H1 (cell line): Measurements from ENCODE around the gene PDE2A. TPM values are rescaled to one million over a fixed set of nuclear protein-coding genes. Genes with fewer than 3 reads are reported as not detected.

Experiments
- CTCF ChIA-PET: fragments of 300-600 bp; sonication (Branson Sonifier 250); formaldehyde crosslinking; loops from one replicate; lab custom pipeline; 2021; ENCODE audit not compliant: partially characterized antibody; lab: Charles Lee
- POLR2A ChIA-PET: fragments of 300-600 bp; sonication (Branson Sonifier 250); formaldehyde crosslinking; loops from one replicate; lab custom pipeline; 2021; ENCODE audit warnings: inconsistent platforms; ENCODE audit not compliant: partially characterized antibody; lab: Charles Lee
- DNase-seq, 2 experiments: peaks; one replicate each; pipeline versions ENCODE4 v3.0.0 to v3.0.0-alpha.2; 2010 to 2022; ENCODE audit warnings: low spot score in 2 of 2, low read depth in 1 of 2, mixed read lengths in 1 of 2
- FAIRE-seq: peaks from 2 replicates; lab custom pipeline; 2011; peaks lifted over from hg19 to GRCh38; lab: Jason Lieb, UNC
- H2AFZ ChIP-seq: 2 replicates; pipeline ENCODE4 v1.8.1; 2012; ENCODE audit warnings: low read length, inconsistent platforms
- H2AK5ac ChIP-seq: 2 replicates; pipeline ENCODE4 v1.6.1; 2013; ENCODE audit warnings: low read depth, low read length
- H2BK120ac ChIP-seq: replicated peaks from 2 replicates; pipeline ENCODE3; 2013; ENCODE audit warnings: low read depth, low read length, inconsistent platforms
- H2BK12ac ChIP-seq: 2 replicates; pipeline ENCODE4 v1.6.1; 2013; ENCODE audit warnings: low read depth, low read length
- H2BK15ac ChIP-seq: 2 replicates; pipeline ENCODE4 v1.6.1; 2013; ENCODE audit warnings: low read length
- H2BK20ac ChIP-seq: 2 replicates; pipeline ENCODE4 v1.6.1; 2013; ENCODE audit warnings: low read length
- H2BK5ac ChIP-seq: 2 replicates; pipeline ENCODE4 v1.6.1; 2013; ENCODE audit warnings: low read depth, low read length
- H3K14ac ChIP-seq: 2 replicates; pipeline ENCODE4 v1.6.1; 2013; ENCODE audit warnings: inconsistent platforms; ENCODE audit not compliant: insufficient read length
- H3K18ac ChIP-seq: 2 replicates; pipeline ENCODE4 v1.6.1; 2013; ENCODE audit warnings: low read length; ENCODE audit errors: extremely low read depth
- H3K23ac ChIP-seq: 2 replicates; pipeline ENCODE4 v1.6.1; 2013; ENCODE audit warnings: inconsistent platforms; ENCODE audit not compliant: insufficient read length
- H3K23me2 ChIP-seq: 2 replicates; pipeline ENCODE4 v1.6.1; 2013; ENCODE audit warnings: low read depth, low read length
- H3K27ac ChIP-seq: 2 replicates; pipeline ENCODE4 v1.6.1; 2011; ENCODE audit warnings: low read depth, low read length, inconsistent platforms
- H3K27me3 ChIP-seq, 4 experiments: replicated peaks in 1 of 4; 1 replicate in 1 of 4; 2 replicates in 3 of 4; pipeline versions ENCODE4 v1.6.1 to v1.8.1; 2011 to 2013; ENCODE audit warnings: low read length in 3 of 4, mild to moderate bottlenecking in 3 of 4, inconsistent platforms in 2 of 4, mixed read lengths in 2 of 4, moderate library complexity in 1 of 4; ENCODE audit not compliant: control insufficient read depth in 3 of 4, insufficient read depth in 3 of 4; ENCODE audit errors: extremely low read depth in 1 of 4
- H3K36me3 ChIP-seq, 4 experiments: 2 replicates each; pipeline versions ENCODE4 v1.6.1 to v1.8.1; 2011 to 2013; ENCODE audit warnings: mild to moderate bottlenecking in 4 of 4, low read length in 3 of 4, moderate library complexity in 2 of 4, control low read depth in 1 of 4, inconsistent platforms in 1 of 4; ENCODE audit not compliant: insufficient read depth in 4 of 4, control insufficient read depth in 2 of 4
- H3K4ac ChIP-seq: replicated peaks from 2 replicates; pipeline ENCODE3; 2013; ENCODE audit warnings: low read length, low read depth, mixed read lengths, inconsistent platforms; ENCODE audit not compliant: insufficient read length
- H3K4me1 ChIP-seq, 4 experiments: replicated peaks in 1 of 4; 1 replicate in 1 of 4; 2 replicates in 3 of 4; pipeline versions ENCODE4 v1.6.1 to v1.8.1; 2011 to 2013; ENCODE audit warnings: low read length in 3 of 4, inconsistent platforms in 2 of 4, mixed read lengths in 1 of 4; ENCODE audit not compliant: insufficient read depth in 4 of 4, control insufficient read depth in 3 of 4
- H3K4me2 ChIP-seq, 2 experiments: 2 replicates each; pipeline versions ENCODE4 v1.6.1 to v1.8.1; 2011 to 2013; ENCODE audit warnings: low read depth in 2 of 2, low read length in 2 of 2, control low read depth in 1 of 2, inconsistent platforms in 1 of 2, mild to moderate bottlenecking in 1 of 2; ENCODE audit not compliant: insufficient read depth in 1 of 2
- H3K4me3 ChIP-seq, 4 experiments: fragments of 200-600, 300-600 bp in 1 of 4; sonication (generic), shearing (Covaris generic), sonication (Bioruptor Twin) in 1 of 4; 2 replicates each; pipeline versions ENCODE4 v1.5.1 to v1.8.1; 2011 to 2016; ENCODE audit warnings: low read length in 4 of 4, low read depth in 3 of 4, control low read depth in 2 of 4, inconsistent platforms in 2 of 4, mild to moderate bottlenecking in 2 of 4, mixed read lengths in 1 of 4, moderate library complexity in 1 of 4; ENCODE audit not compliant: insufficient read depth in 2 of 4; ENCODE audit errors: extremely low read depth in 1 of 4
- H3K56ac ChIP-seq: replicated peaks from 2 replicates; pipeline ENCODE3; 2013; ENCODE audit warnings: low read depth, mild to moderate bottlenecking, mixed read lengths, low read length, inconsistent platforms; ENCODE audit not compliant: insufficient read length
- H3K79me1 ChIP-seq: 2 replicates; pipeline ENCODE4 v1.6.1; 2013; ENCODE audit warnings: low read depth, low read length, control low read depth
- H3K79me2 ChIP-seq, 2 experiments: 2 replicates each; pipeline versions ENCODE4 v1.6.1 to v1.8.1; 2012 to 2013; ENCODE audit warnings: low read length in 2 of 2, mild to moderate bottlenecking in 2 of 2, inconsistent platforms in 1 of 2; ENCODE audit not compliant: insufficient read depth in 2 of 2, control insufficient read depth in 1 of 2
- H3K9ac ChIP-seq, 4 experiments: replicated peaks in 1 of 4; 1 replicate in 1 of 4; 2 replicates in 3 of 4; pipeline versions ENCODE4 v1.6.1 to v1.8.1; 2011 to 2013; ENCODE audit warnings: low read depth in 3 of 4, low read length in 3 of 4, control low read depth in 2 of 4, mild to moderate bottlenecking in 2 of 4, moderate library complexity in 2 of 4, inconsistent platforms in 1 of 4; ENCODE audit errors: extremely low read depth in 1 of 4
- H3K9me3 ChIP-seq, 2 experiments: 2 replicates each; pipeline versions ENCODE4 v1.6.1 to v1.8.1; 2012 to 2013; ENCODE audit warnings: mild to moderate bottlenecking in 2 of 2, moderate library complexity in 2 of 2, control low read depth in 1 of 2, inconsistent platforms in 1 of 2, low read depth in 1 of 2, low read length in 1 of 2, mixed read lengths in 1 of 2; ENCODE audit not compliant: insufficient read depth in 2 of 2
- H4K20me1 ChIP-seq, 2 experiments: replicated peaks in 1 of 2; 2 replicates each; pipeline versions ENCODE3 to v1.8.1; 2011 to 2013; ENCODE audit warnings: inconsistent platforms in 2 of 2, low read length in 2 of 2, mild to moderate bottlenecking in 1 of 2; ENCODE audit not compliant: insufficient read depth in 2 of 2, control insufficient read depth in 1 of 2
- H4K5ac ChIP-seq: 2 replicates; pipeline ENCODE4 v1.6.1; 2013; ENCODE audit warnings: low read length, low read depth, mixed read lengths, inconsistent platforms; ENCODE audit not compliant: insufficient read length
- H4K8ac ChIP-seq: 2 replicates; pipeline ENCODE4 v1.8.0; 2013; ENCODE audit warnings: mild to moderate bottlenecking, moderate library complexity, low read length, inconsistent platforms; ENCODE audit not compliant: insufficient read depth; ENCODE audit errors: extremely low read depth
- H4K91ac ChIP-seq: replicated peaks from 2 replicates; pipeline ENCODE3; 2013; ENCODE audit warnings: low read length, mixed read lengths, inconsistent platforms; ENCODE audit not compliant: insufficient read length
- BACH1 ChIP-seq: IDR thresholded peaks from 2 replicates; pipeline ENCODE4 v1.6.1; 2012; ENCODE audit warnings: low read length, improper control_type of control experiment
- CHD1 ChIP-seq: IDR thresholded peaks from 2 replicates; pipeline ENCODE4 v1.6.1; 2012; ENCODE audit warnings: low read depth, low read length, improper control_type of control experiment
- CHD2 ChIP-seq: IDR thresholded peaks from 2 replicates; pipeline ENCODE4 v1.6.1; 2012; ENCODE audit warnings: low read length, improper control_type of control experiment
- EZH2 ChIP-seq: fragments of 200-600 bp; sonication (generic); IDR thresholded peaks from 2 replicates; pipeline ENCODE4 v1.7.1; 2012; ENCODE audit warnings: low read depth, mild to moderate bottlenecking, moderate library complexity, low read length, inconsistent platforms; ENCODE audit not compliant: severe bottlenecking
- GTF2F1 ChIP-seq: IDR thresholded peaks from 2 replicates; pipeline ENCODE4 v1.6.1; 2012; ENCODE audit warnings: low read depth, low read length, improper control_type of control experiment, borderline replicate concordance
- HDAC2 ChIP-seq, 2 experiments: fragments of 300-600 bp in 1 of 2; sonication (generic) in 1 of 2; IDR thresholded peaks; 2 replicates each; pipeline ENCODE4 v1.6.1; 2011 to 2012; ENCODE audit warnings: low read depth in 2 of 2, low read length in 2 of 2, mild to moderate bottlenecking in 2 of 2, moderate library complexity in 2 of 2, borderline replicate concordance in 1 of 2, inconsistent platforms in 1 of 2
- RAD21 ChIP-seq, 2 experiments: IDR thresholded peaks in 1 of 2; conservative IDR thresholded peaks in 1 of 2; 2 replicates each; pipeline ENCODE4 v1.6.1; 2011; ENCODE audit warnings: low read depth in 2 of 2, low read length in 2 of 2, improper control_type of control experiment in 1 of 2, inconsistent platforms in 1 of 2, mild to moderate bottlenecking in 1 of 2, moderate library complexity in 1 of 2
- RXRA ChIP-seq: IDR thresholded peaks from 2 replicates; pipeline ENCODE4 v1.6.1; 2011; ENCODE audit warnings: low read depth, mild to moderate bottlenecking, low read length, moderate library complexity; ENCODE audit not compliant: insufficient read depth
- SIX5 ChIP-seq: IDR thresholded peaks from 2 replicates; pipeline ENCODE4 v1.6.1; 2011; ENCODE audit warnings: mild to moderate bottlenecking, low read depth, low read length
- SP1 ChIP-seq: IDR thresholded peaks from 2 replicates; pipeline ENCODE4 v1.6.1; 2011; ENCODE audit warnings: low read depth, low read length
- TCF12 ChIP-seq: IDR thresholded peaks from 2 replicates; pipeline ENCODE4 v1.6.1; 2011; ENCODE audit warnings: low read depth, mild to moderate bottlenecking, low read length
- WGBS, 2 experiments: shearing (Covaris generic) in 1 of 2; methylation state at CpG; one replicate each; pipeline versions ENCODE4 v1.1.6 to v1.1.7; 2013 to 2015; ENCODE audit warnings: low lambda C conversion rate in 2 of 2, mixed read lengths in 2 of 2, inconsistent platforms in 1 of 2, low coverage in 1 of 2, missing lambda C conversion rate in 1 of 2; ENCODE audit not compliant: insufficient replicate concordance in 2 of 2, insufficient coverage in 1 of 2, insufficient read length in 1 of 2; ENCODE audit errors: extremely low coverage in 1 of 2, missing lambda C conversion rate in 1 of 2; 5-methylcytosine and 5-hydroxymethylcytosine counted together
- polyA plus RNA-seq, 7 experiments: library from polyadenylated mRNA; depleted of rRNA in 3 of 7; stranded (reverse) in 5 of 7; unstranded in 2 of 7; fragments of >200 nt in 5 of 7; fragments of 200-250 nt in 2 of 7; gene quantifications; 1 replicate in 5 of 7; 2 replicates in 1 of 7; 4 replicates in 1 of 7; pipeline versions ENCODE4 v1.2.1 to v1.2.3, GENCODE V29; 2011 to 2013; ENCODE audit warnings: missing spikeins in 2 of 7, mixed read lengths in 2 of 7
- total RNA-seq: library from RNA; stranded (reverse); fragmentation: NEBNext Ultra II Directional; extraction: Animal tissue kit (Norgen Biotek cat#: 25700); gene quantifications from 2 replicates; pipeline ENCODE4 v1.2.1, GENCODE V29; 2021
- TF ChIP-seq, protein P1 (sequence below): IDR thresholded peaks from 2 replicates; pipeline ENCODE4 v1.6.1; 2012; ENCODE audit warnings: inconsistent platforms
- TF ChIP-seq, protein P2 (sequence below): IDR thresholded peaks from 2 replicates; pipeline ENCODE4 v1.6.1; 2011; ENCODE audit warnings: low read depth, mild to moderate bottlenecking, low read length; ENCODE audit not compliant: insufficient read depth

The PDE2A gene
- total and polyA plus RNA-seq, 2 of the 8 experiments (the other 6 are each of a cell fraction or from before 2014, with no cell fraction given): 3.4 to 7.1 TPM

DNA sequence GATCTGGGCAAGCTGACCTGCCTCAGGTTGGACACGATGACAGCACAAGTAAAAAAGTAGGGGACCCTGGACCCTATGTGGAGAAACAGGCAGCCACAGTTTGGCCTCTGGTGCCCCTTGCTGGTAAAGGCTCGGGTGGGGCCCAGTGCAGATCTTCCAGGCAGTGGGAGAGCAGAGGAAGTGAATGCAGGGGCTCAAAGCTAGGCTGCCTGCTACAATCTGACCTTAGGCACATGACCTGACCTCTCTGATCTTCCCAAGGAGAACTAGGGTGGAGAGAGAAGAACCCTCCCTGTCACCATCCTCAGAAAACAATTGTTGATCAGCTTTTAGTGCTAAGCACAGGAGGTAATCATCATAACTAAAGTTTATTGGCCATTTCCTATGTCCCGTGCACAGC lies 76.5 kb downstream of the PDE2A start:
- H2BK5ac ChIP-seq: no peak overlapping the region
- H3K4me1 ChIP-seq: peaks cover 5 to 27% (median 20%) of the 10 kb centered on the region in 4 experiments
- H3K9me3 ChIP-seq: no peaks in the 10 kb centered on the region
- H3K56ac ChIP-seq: no peak overlapping the region
- H3K27ac ChIP-seq: no peak overlapping the region
- no peak overlapping the region for H4K8ac ChIP-seq
- H3K27me3 ChIP-seq: peaks cover 0 to 18% (median 4%) of the 10 kb centered on the region in 4 experiments; a peak in 6 of 7 replicates
- no peak overlapping the region for H3K18ac ChIP-seq
- ChIA-PET CTCF (interaction anchor here (0.6 to 21.9 kb wide), 10 partner anchors 9 to 1163 kb away, joined by 3 to 624 read pairs (median 24); partner anchors contain the start of genes PDE2A and RAB6A), POLR2A (interaction anchor here (1.3 kb wide), 1 partner anchor 8 kb away, joined by 3 read pairs; no protein-coding TSS in a partner anchor)
- no peak overlapping the region for H2AK5ac ChIP-seq
- H2BK12ac ChIP-seq: no peak overlapping the region
- H3K14ac ChIP-seq: no peak overlapping the region
- FAIRE-seq: no peak
- no peak overlapping the region for H3K4ac ChIP-seq
- H3K4me3 ChIP-seq: no peak overlapping the region
- no peaks in the 10 kb centered on the region for H4K20me1 ChIP-seq
- H2BK15ac ChIP-seq: no peak overlapping the region
- H4K91ac ChIP-seq: no peak overlapping the region
- no peaks in the 10 kb centered on the region; the same call in 1 of the 2 replicates for H3K23me2 ChIP-seq
- H3K23ac ChIP-seq: no peak overlapping the region
- no peaks in the 10 kb centered on the region for H3K36me3 ChIP-seq
- H2BK120ac ChIP-seq: no peak overlapping the region
- no peaks in the 10 kb centered on the region for H3K79me1 ChIP-seq
- H3K9ac ChIP-seq: no peak overlapping the region
- H4K5ac ChIP-seq: no peak overlapping the region
- H3K4me2 ChIP-seq: no peak overlapping the region
- TF ChIP-seq CHD1 (no peak), HDAC2 (IDR thresholded peaks at IDR 0.05; ENCODE audit: borderline replicate concordance in 1 of 2, low read depth in 2 of 2, low read length in 2 of 2) (no peak), RAD21 (IDR thresholded peaks at IDR 0.05 in 1 of 2, conservative IDR thresholded peaks at IDR 0.05 in 1 of 2; ENCODE audit: low read depth in 2 of 2, low read length in 2 of 2) (no peak), SIX5 (no peak), SP1 (no peak), TCF12 (no peak), EZH2 (no peak), CHD2 (no peak), BACH1 (no peak), GTF2F1 (no peak), RXRA (no peak)
- TF ChIP-seq, protein P1, sequence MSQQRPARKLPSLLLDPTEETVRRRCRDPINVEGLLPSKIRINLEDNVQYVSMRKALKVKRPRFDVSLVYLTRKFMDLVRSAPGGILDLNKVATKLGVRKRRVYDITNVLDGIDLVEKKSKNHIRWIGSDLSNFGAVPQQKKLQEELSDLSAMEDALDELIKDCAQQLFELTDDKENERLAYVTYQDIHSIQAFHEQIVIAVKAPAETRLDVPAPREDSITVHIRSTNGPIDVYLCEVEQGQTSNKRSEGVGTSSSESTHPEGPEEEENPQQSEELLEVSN: no peak
- TF ChIP-seq, protein P2, sequence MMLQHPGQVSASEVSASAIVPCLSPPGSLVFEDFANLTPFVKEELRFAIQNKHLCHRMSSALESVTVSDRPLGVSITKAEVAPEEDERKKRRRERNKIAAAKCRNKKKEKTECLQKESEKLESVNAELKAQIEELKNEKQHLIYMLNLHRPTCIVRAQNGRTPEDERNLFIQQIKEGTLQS: no peak
- 82% methylated on average over 3 of the region's 3 CpGs; no CpG with 5 or more reads in 1 of the 2 experiments for WGBS, 2 experiments
- H3K79me2 ChIP-seq: no peaks in the 10 kb centered on the region
- H2AFZ ChIP-seq: no peak overlapping the region
- no peak for DNase-seq
- no peak overlapping the region for H2BK20ac ChIP-seq
